Measurements from ENCODE around the gene TRMT44.
"Not testable (repeated sequence)": the region's sequence is repeated elsewhere in the genome, so short reads cannot be mapped to it uniquely, and the experiment has no call there.

Gene TRMT44

GRCh38 chr4:8506373-8507195, 66.0 kb downstream of the TRMT44 start:
- Histone ChIP-seq H3K4me3 (ENCODE audit: low read depth, low read length) (no peak overlapping the region), H3K79me2 (ENCODE audit: control insufficient read depth, insufficient read depth, low read length, unreplicated experiment) (no peaks in the 10 kb centered on the region), H3K27ac (ENCODE audit: low read depth, low read length) (no peak overlapping the region), H3K36me3 (ENCODE audit: insufficient read depth, low read length) (no peaks in the 10 kb centered on the region), H2AFZ (ENCODE audit: low read length, unreplicated experiment) (no peak overlapping the region), H3K27me3 (ENCODE audit: insufficient read depth, low read length) (peaks cover 12% of the 10 kb centered on the region), H3K4me1 (ENCODE audit: control insufficient read depth, insufficient read depth, low read length, unreplicated experiment) (peaks cover 11% of the 10 kb centered on the region)

DNA sequence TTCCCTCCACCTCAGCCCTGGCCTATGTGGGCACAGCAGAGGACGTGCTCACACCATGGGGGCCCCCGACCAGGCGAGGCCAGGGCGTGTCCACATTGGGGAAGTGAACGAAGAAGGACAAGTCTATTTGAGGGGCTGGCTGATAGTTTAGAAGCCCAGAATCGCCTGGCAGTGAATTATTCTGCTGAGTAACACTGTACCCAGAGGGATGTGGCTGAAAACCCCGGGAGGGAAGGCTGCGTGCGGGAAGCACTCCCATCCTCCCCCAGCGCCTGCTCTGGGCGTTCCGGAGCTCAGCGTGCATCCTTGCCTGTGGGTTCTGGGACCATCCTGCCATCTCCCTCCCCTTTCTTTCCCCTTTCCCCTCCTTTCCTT, 66.6 kb downstream of the TRMT44 start:
- Histone ChIP-seq H3K4me3 (ENCODE audit: low read depth, low read length) (no peak overlapping the region), H3K4me1 (ENCODE audit: control insufficient read depth, insufficient read depth, low read length, unreplicated experiment) (peaks cover 11% of the 10 kb centered on the region), H3K27ac (ENCODE audit: low read depth, low read length) (no peak overlapping the region), H3K79me2 (ENCODE audit: control insufficient read depth, insufficient read depth, low read length, unreplicated experiment) (no peaks in the 10 kb centered on the region), H3K27me3 (ENCODE audit: insufficient read depth, low read length) (peaks cover 7% of the 10 kb centered on the region; the same call in 1 of the 2 replicates), H2AFZ (ENCODE audit: low read length, unreplicated experiment) (no peak overlapping the region), H3K36me3 (ENCODE audit: insufficient read depth, low read length) (no peaks in the 10 kb centered on the region)

DNA sequence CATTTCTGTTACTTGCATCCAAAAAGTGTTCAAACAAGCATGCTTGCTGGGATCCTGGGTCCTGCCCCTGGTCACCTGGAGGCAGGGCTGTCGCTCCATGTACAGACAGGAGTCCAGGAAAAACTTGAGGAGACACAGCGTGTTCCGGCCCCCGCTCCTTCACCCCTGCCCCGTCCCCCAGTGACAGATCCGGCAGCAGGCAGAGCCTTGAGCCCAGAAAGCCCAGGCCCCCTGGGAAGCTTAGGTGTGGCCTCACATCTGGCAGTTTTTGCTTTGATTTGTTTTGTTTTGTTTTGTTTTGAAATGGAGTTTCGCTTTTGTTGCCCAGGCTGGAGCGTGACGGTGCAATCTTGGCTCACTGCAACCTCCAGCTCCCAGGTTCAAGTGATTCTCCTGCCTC, 67.0 kb downstream of the TRMT44 start:
- Histone ChIP-seq H3K36me3 (ENCODE audit: insufficient read depth, low read length) (no peaks in the 10 kb centered on the region), H3K4me3 (ENCODE audit: low read depth, low read length) (no peak overlapping the region), H3K4me1 (ENCODE audit: control insufficient read depth, insufficient read depth, low read length, unreplicated experiment) (peaks cover 11% of the 10 kb centered on the region), H3K27ac (ENCODE audit: low read depth, low read length) (no peak overlapping the region), H3K27me3 (ENCODE audit: insufficient read depth, low read length) (peaks cover 3% of the 10 kb centered on the region; the same call in 1 of the 2 replicates), H2AFZ (ENCODE audit: low read length, unreplicated experiment) (no peak overlapping the region), H3K79me2 (ENCODE audit: control insufficient read depth, insufficient read depth, low read length, unreplicated experiment) (no peaks in the 10 kb centered on the region)

- H2AFZ ChIP-seq (ENCODE audit: low read length, unreplicated experiment): no peak overlapping the region
- H3K36me3 ChIP-seq (ENCODE audit: insufficient read depth, low read length): no peaks in the 10 kb centered on the region
- no peaks in the 10 kb centered on the region for H3K27me3 ChIP-seq (ENCODE audit: insufficient read depth, low read length)
- no peaks in the 10 kb centered on the region for H3K79me2 ChIP-seq (ENCODE audit: control insufficient read depth, insufficient read depth, low read length, unreplicated experiment)
- peaks cover 11% of the 10 kb centered on the region for H3K4me1 ChIP-seq (ENCODE audit: control insufficient read depth, insufficient read depth, low read length, unreplicated experiment)
- no peak overlapping the region for H3K27ac ChIP-seq (ENCODE audit: low read depth, low read length)
- no peak overlapping the region for H3K4me3 ChIP-seq (ENCODE audit: low read depth, low read length)
These were observed 67.7 kb downstream of the TRMT44 start for GRCh38 chr4:8508266-8508665.

DNA sequence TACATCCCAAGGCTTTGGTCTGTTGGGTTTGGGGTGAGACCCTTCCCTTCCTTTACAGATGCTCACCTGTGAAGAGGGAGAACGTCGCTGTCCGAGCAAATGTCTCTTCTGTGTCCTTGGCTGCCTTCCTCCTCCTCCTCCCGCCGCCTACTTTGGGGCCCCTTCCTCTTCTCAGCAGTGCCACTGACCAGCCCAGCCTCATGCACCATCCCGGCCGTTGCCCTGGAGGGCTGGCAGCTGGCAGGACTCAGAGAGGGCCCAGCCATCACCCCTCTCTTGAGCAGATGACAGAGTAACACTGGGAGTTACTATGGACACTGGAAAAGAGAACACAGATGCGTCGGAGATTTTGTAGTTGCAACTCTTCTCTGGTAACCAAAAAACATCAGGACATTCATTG, 68.2 kb downstream of the TRMT44 start:
- H3K79me2 ChIP-seq (ENCODE audit: control insufficient read depth, insufficient read depth, low read length, unreplicated experiment): no peaks in the 10 kb centered on the region
- no peak overlapping the region for H2AFZ ChIP-seq (ENCODE audit: low read length, unreplicated experiment)
- no peak overlapping the region for H3K4me3 ChIP-seq (ENCODE audit: low read depth, low read length)
- H3K36me3 ChIP-seq (ENCODE audit: insufficient read depth, low read length): no peaks in the 10 kb centered on the region
- H3K27ac ChIP-seq (ENCODE audit: low read depth, low read length): no peak overlapping the region
- H3K27me3 ChIP-seq (ENCODE audit: insufficient read depth, low read length): no peaks in the 10 kb centered on the region
- peaks cover 11% of the 10 kb centered on the region for H3K4me1 ChIP-seq (ENCODE audit: control insufficient read depth, insufficient read depth, low read length, unreplicated experiment)

DNA sequence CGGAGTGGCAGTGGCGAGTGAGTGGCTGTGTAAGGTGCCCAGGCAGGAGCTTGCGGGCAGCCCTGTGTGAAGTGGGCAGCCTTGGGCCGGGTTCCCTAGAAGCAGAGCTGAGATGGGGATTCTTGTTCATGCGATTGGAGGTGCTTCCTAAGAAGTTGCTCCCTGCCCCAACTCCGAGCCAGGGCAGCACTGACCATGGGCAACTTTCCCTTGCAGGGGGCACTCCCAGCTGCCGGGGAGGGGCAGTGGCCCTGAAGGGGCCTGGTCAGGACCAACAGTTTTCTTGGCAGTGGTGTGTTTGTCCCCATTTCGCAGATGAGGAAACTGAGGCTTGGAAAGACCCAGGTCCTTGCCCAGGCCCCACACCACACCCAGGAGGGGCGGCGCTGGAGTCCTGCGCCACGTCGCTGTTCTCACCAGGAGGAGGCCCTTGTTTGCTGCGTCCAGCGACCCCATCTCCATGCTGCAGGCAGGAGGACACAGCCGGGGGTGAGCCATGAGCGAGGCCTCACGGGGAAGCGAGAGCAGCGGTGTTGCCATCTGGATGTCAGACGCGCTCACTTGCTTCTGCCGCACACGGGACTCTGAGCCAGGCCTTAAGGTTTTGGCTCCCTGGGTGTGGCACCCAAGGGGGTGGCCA, 68.9 kb downstream of the TRMT44 start:
- H3K27ac ChIP-seq (ENCODE audit: low read depth, low read length): no peak overlapping the region
- peaks cover 11% of the 10 kb centered on the region for H3K4me1 ChIP-seq (ENCODE audit: control insufficient read depth, insufficient read depth, low read length, unreplicated experiment)
- H3K27me3 ChIP-seq (ENCODE audit: insufficient read depth, low read length): no peaks in the 10 kb centered on the region
- H3K36me3 ChIP-seq (ENCODE audit: insufficient read depth, low read length): no peaks in the 10 kb centered on the region
- H3K4me3 ChIP-seq (ENCODE audit: low read depth, low read length): no peak overlapping the region
- no peak overlapping the region for H2AFZ ChIP-seq (ENCODE audit: low read length, unreplicated experiment)
- no peaks in the 10 kb centered on the region for H3K79me2 ChIP-seq (ENCODE audit: control insufficient read depth, insufficient read depth, low read length, unreplicated experiment)

- H3K36me3 ChIP-seq (ENCODE audit: insufficient read depth, low read length): no peaks in the 10 kb centered on the region
- H3K4me3 ChIP-seq (ENCODE audit: low read depth, low read length): no peak overlapping the region
- peaks cover 13% of the 10 kb centered on the region for H3K4me1 ChIP-seq (ENCODE audit: control insufficient read depth, insufficient read depth, low read length, unreplicated experiment)
- no peaks in the 10 kb centered on the region for H3K27me3 ChIP-seq (ENCODE audit: insufficient read depth, low read length)
- H2AFZ ChIP-seq (ENCODE audit: low read length, unreplicated experiment): no peak overlapping the region
- no peaks in the 10 kb centered on the region for H3K79me2 ChIP-seq (ENCODE audit: control insufficient read depth, insufficient read depth, low read length, unreplicated experiment)
- no peak overlapping the region for H3K27ac ChIP-seq (ENCODE audit: low read depth, low read length)
These were observed 69.6 kb downstream of the TRMT44 start for GRCh38 chr4:8510191-8510590.

DNA sequence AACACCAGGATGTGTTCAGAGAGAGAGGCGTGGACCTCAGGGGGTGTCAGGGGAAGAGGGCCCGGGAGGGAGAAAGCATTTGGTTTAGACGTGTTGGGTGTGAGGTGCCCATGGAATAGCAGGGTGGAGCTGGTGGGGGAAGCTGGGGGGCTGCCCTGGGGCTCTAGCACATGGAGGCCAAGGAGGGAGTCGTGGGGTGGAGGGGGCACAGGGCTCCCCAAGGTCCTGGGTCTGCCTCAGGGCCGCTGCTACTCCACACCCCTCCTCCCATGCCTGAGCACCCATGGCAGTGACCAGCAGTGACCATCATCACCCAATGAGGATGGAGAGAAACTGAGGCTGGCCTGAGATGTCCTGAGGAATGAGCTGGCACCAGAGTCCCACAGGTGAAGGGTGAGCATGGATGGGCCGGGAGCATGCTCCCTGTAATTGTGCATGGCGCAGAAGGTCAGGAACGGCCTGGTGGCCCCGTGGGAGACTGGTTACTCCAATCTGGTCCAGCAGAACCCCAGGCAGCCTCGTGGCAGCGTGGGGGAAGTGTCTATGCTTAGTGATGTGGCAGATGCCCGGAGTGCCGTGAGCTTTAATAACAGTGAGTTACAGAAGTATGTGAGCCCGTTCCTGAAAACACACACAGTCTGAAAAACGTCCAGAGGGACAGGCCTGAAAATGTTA, 70.2 kb downstream of the TRMT44 start:
- H3K4me3 ChIP-seq (ENCODE audit: low read depth, low read length): no peak overlapping the region
- no peak overlapping the region for H3K27ac ChIP-seq (ENCODE audit: low read depth, low read length)
- no peaks in the 10 kb centered on the region for H3K27me3 ChIP-seq (ENCODE audit: insufficient read depth, low read length)
- H3K79me2 ChIP-seq (ENCODE audit: control insufficient read depth, insufficient read depth, low read length, unreplicated experiment): no peaks in the 10 kb centered on the region
- H3K36me3 ChIP-seq (ENCODE audit: insufficient read depth, low read length): no peaks in the 10 kb centered on the region
- H3K4me1 ChIP-seq (ENCODE audit: control insufficient read depth, insufficient read depth, low read length, unreplicated experiment): peaks cover 19% of the 10 kb centered on the region
- H2AFZ ChIP-seq (ENCODE audit: low read length, unreplicated experiment): no peak overlapping the region

- no peaks in the 10 kb centered on the region for H3K27me3 ChIP-seq (ENCODE audit: insufficient read depth, low read length)
- no peaks in the 10 kb centered on the region for H3K79me2 ChIP-seq (ENCODE audit: control insufficient read depth, insufficient read depth, low read length, unreplicated experiment)
- H3K4me3 ChIP-seq (ENCODE audit: low read depth, low read length): no peak overlapping the region
- H2AFZ ChIP-seq (ENCODE audit: low read length, unreplicated experiment): no peak overlapping the region
- no peaks in the 10 kb centered on the region for H3K36me3 ChIP-seq (ENCODE audit: insufficient read depth, low read length)
- H3K4me1 ChIP-seq (ENCODE audit: control insufficient read depth, insufficient read depth, low read length, unreplicated experiment): peaks cover 28% of the 10 kb centered on the region
- no peak overlapping the region for H3K27ac ChIP-seq (ENCODE audit: low read depth, low read length)
These were observed 71.9 kb downstream of the TRMT44 start for GRCh38 chr4:8512510-8512909.

DNA sequence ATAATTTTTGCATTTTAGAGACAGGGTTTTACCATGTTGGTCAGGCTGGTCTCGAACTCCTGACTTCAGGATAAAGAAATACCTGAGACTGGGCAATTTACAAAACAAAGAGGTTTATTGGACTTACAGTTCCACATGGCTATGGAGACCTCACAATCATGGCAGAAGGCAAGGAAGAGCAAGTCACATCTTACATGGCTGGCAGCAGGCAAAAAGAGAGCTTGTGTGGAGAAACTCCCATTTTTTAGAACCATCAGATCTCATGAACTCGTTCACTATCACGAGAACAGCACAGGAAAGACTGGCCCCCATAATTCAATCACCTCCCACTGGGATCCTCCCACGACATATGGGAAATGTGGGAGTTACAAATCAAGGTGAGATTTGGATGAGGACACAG, 72.5 kb downstream of the TRMT44 start:
- H3K4me3 ChIP-seq (ENCODE audit: low read depth, low read length): not testable (repeated sequence)

More for the DNA sequence above, 72.5 kb downstream of the TRMT44 start:
- H3K27ac ChIP-seq (ENCODE audit: low read depth, low read length); H3K79me2 ChIP-seq (ENCODE audit: control insufficient read depth, insufficient read depth, low read length, unreplicated experiment); H2AFZ ChIP-seq (ENCODE audit: low read length, unreplicated experiment); H3K36me3 ChIP-seq (ENCODE audit: insufficient read depth, low read length); H3K27me3 ChIP-seq (ENCODE audit: insufficient read depth, low read length): not testable (repeated sequence)
- peaks cover 31% of the 10 kb centered on the region for H3K4me1 ChIP-seq (ENCODE audit: control insufficient read depth, insufficient read depth, low read length, unreplicated experiment)

Data from ACC112 (cell line).